GM23338 (cell line): ENCODE data around the gene RPS13. TPM values are rescaled to one million over a fixed set of nuclear protein-coding genes. Genes with fewer than 3 reads are reported as not detected.
A peak's percentile ranks its signal among the peaks of the same experiment; 100 is the strongest.
"Not testable (repeated sequence)": the region's sequence is repeated elsewhere in the genome, so short reads cannot be mapped to it uniquely, and the experiment has no call there.

Source experiments
- ATAC-seq: fragments of 200-7000 bp; cut with Tn5 transposase; 3 replicates; pipeline ENCODE4 v1.9.1; 2020
- DNase-seq: peaks from one replicate; pipeline ENCODE4 v3.0.0-alpha.2; 2015; ENCODE audit warnings: low spot score
- H2AFZ ChIP-seq: fragments of 200-600 bp; sonication (generic); 2 replicates; pipeline ENCODE4 v1.8.0; 2016; ENCODE audit warnings: antibody characterized with exemption, mild to moderate bottlenecking, moderate library complexity
- H3F3A ChIP-seq: fragments of 200-600 bp; sonication (generic); replicated peaks from 2 replicates; pipeline ENCODE4 v1.8.0; 2017; ENCODE audit warnings: antibody characterized with exemption, mixed run types, low read depth
- H3K27ac ChIP-seq: fragments of 200-600 bp; sonication (generic); 2 replicates; pipeline ENCODE4 v1.6.1; 2016; ENCODE audit warnings: low read depth
- H3K27me3 ChIP-seq: fragments of 200-600 bp; sonication (generic); 2 replicates; pipeline ENCODE4 v1.8.0; 2016; ENCODE audit warnings: mild to moderate bottlenecking, mixed run types, moderate library complexity; ENCODE audit not compliant: insufficient read depth
- H3K36me3 ChIP-seq: fragments of 200-600 bp; sonication (generic); 2 replicates; pipeline ENCODE4 v1.8.0; 2016; ENCODE audit warnings: mild to moderate bottlenecking; ENCODE audit not compliant: insufficient read depth
- H3K4me1 ChIP-seq: fragments of 200-600 bp; sonication (generic); 2 replicates; pipeline ENCODE4 v1.8.0; 2016; ENCODE audit warnings: mild to moderate bottlenecking, moderate library complexity; ENCODE audit not compliant: insufficient read depth
- H3K4me2 ChIP-seq: fragments of 200-600 bp; sonication (generic); 2 replicates; pipeline ENCODE4 v1.7.1; 2017; ENCODE audit warnings: mixed run types
- H3K4me3 ChIP-seq: fragments of 200-600 bp; sonication (generic); 2 replicates; pipeline ENCODE4 v1.6.1; 2016; ENCODE audit warnings: mixed run types
- H3K79me2 ChIP-seq: fragments of 200-600 bp; sonication (generic); replicated peaks from 2 replicates; pipeline ENCODE4 v1.8.0; 2017; ENCODE audit warnings: mild to moderate bottlenecking; ENCODE audit not compliant: insufficient read depth
- H3K9me2 ChIP-seq: fragments of 200-600 bp; sonication (generic); 2 replicates; pipeline ENCODE4 v1.8.0; 2017; ENCODE audit not compliant: insufficient read depth
- H4K20me1 ChIP-seq: fragments of 200-600 bp; sonication (generic); replicated peaks from 2 replicates; pipeline ENCODE4 v1.8.0; 2017; ENCODE audit warnings: mild to moderate bottlenecking; ENCODE audit not compliant: insufficient read depth
- H3K27ac Mint-ChIP-seq: 2 replicates; pipeline ENCODE4 v1.8.0; 2020; ENCODE audit warnings: inconsistent platforms, mild to moderate bottlenecking, moderate library complexity, mixed read lengths
- H3K27me3 Mint-ChIP-seq: 3 replicates; pipeline ENCODE4 v1.8.0; 2022; ENCODE audit warnings: low read depth, mild to moderate bottlenecking, moderate library complexity, mixed read lengths, inconsistent platforms; ENCODE audit not compliant: insufficient read depth, poor library complexity
- H3K36me3 Mint-ChIP-seq: 3 replicates; pipeline ENCODE4 v1.8.0; 2021; ENCODE audit warnings: low read depth, mild to moderate bottlenecking, inconsistent platforms, moderate library complexity, mixed read lengths
- H3K4me1 Mint-ChIP-seq: 3 replicates; pipeline ENCODE4 v1.8.0; 2020; ENCODE audit warnings: mild to moderate bottlenecking, inconsistent platforms, mixed read lengths
- H3K4me3 Mint-ChIP-seq: 3 replicates; pipeline ENCODE4 v1.8.0; 2021; ENCODE audit warnings: moderate library complexity, mild to moderate bottlenecking, inconsistent platforms, mixed read lengths
- H3K9me3 Mint-ChIP-seq: 3 replicates; pipeline ENCODE4 v1.8.0; 2020; ENCODE audit warnings: moderate library complexity, mild to moderate bottlenecking, inconsistent platforms, mixed read lengths
- CREB1 ChIP-seq: fragments of 250-450 bp; sonication (Bioruptor Pico); IDR thresholded peaks from 2 replicates; pipeline ENCODE4 v1.5.0; 2020; ENCODE audit warnings: low read depth, mild to moderate bottlenecking, moderate library complexity
- JUNB ChIP-seq: IDR thresholded peaks from one replicate; pipeline ENCODE4 v1.6.1; 2016; ENCODE audit warnings: antibody characterized with exemption; ENCODE audit not compliant: unreplicated experiment
- NANOG ChIP-seq: IDR thresholded peaks from 2 replicates; pipeline ENCODE4 v1.6.1; 2016; ENCODE audit warnings: antibody characterized with exemption, borderline replicate concordance
- POLR2AphosphoS5 ChIP-seq: IDR thresholded peaks from 2 replicates; pipeline ENCODE4 v1.6.1; 2016; ENCODE audit warnings: antibody characterized with exemption, low read depth
- ZNF114 ChIP-seq: fragments of 250-450 bp; sonication (Bioruptor Pico); IDR thresholded peaks from 2 replicates; pipeline ENCODE4 v1.5.0; 2020; ENCODE audit warnings: mild to moderate bottlenecking, moderate library complexity
- ZNF331 ChIP-seq: fragments of 250-450 bp; sonication (Bioruptor Pico); IDR thresholded peaks from 2 replicates; pipeline ENCODE4 v1.5.0; 2020; ENCODE audit warnings: low read depth, mild to moderate bottlenecking, moderate library complexity
- polyA plus RNA-seq: library from polyadenylated mRNA; unstranded; fragments of >200 nt; fragmentation: Nextera tagmentation; extraction: Ambion mirVana; gene quantifications from 2 replicates; pipeline ENCODE4 v1.2.1, GENCODE V29; 2016
- total RNA-seq: library from RNA; depleted of rRNA; stranded (reverse); fragments of >200 nt; shearing (Covaris generic); gene quantifications from 2 replicates; pipeline ENCODE4 v1.2.3, GENCODE V29; 2014
- TF ChIP-seq, protein P1 (sequence below), 2 experiments: fragments of 200-600 bp in 1 of 2; sonication (generic) in 1 of 2; conservative IDR thresholded peaks; 2 replicates each; pipeline versions ENCODE4 v1.5.1 to v1.6.1; 2016 to 2017; ENCODE audit warnings: antibody characterized with exemption in 2 of 2, low read depth in 2 of 2, mild to moderate bottlenecking in 2 of 2, moderate library complexity in 1 of 2
- TF ChIP-seq, protein P2 (sequence below): IDR thresholded peaks from one replicate; pipeline ENCODE4 v1.6.1; 2018; ENCODE audit warnings: antibody characterized with exemption; ENCODE audit not compliant: unreplicated experiment

RPS13 gene
- total and polyA plus RNA-seq, 2 experiments from 2014 or later: 1,211 to 1,717 TPM

DNA sequence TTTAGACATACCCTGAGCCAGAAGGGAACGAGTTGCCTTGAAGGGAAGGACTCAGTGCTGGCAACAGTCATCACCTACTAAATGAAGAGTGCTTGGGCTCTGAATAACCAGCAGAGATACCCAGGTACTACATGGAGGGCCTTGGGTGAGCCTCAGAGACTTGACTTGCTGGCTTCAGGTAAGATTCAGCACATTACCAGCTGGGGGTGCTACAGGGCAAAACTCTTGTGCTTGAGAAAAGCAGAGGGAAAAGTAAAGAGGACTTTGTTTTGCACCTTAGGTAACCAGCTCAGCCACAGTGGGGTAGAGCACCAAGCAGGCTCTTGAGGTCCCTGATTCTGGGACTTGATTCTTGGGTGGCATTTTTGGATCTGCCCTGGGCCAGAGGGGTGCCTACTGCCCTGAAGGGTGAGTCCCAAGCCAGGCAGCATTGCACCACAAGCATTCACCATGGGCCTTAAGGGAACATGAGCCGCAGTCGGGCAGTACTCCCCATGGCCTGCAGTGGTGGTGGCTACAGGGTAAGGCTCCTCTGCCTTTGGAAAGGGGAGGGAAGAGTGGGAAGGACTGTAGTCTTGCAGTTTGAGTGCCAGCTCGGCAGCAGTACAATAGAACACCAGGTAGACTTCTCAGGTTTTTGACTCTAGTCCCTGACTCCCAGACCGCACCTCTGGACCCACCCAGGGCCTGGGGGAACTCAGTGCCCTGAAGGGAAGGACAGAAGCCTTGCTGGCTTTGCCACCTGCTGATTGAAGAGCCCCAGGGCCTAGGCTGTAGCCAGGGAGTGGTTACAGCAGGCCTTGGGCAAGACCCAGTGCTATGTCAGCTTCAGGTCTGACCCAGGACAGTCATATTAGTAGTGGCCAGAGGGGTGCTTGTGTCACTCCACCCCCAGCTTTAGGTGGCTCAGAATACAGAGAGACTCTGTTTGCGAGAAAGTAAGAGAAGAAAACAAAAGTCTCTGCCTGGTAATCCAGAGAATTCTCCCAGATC lies 40.5 kb downstream of the RPS13 start:
- Histone ChIP-seq H3K4me1 (no peaks in the 10 kb centered on the region), H3F3A (no peaks in the 10 kb centered on the region), H3K79me2 (no peaks in the 10 kb centered on the region), H3K27me3 (no peaks in the 10 kb centered on the region), H3K9me2 (no peaks in the 10 kb centered on the region), H3K4me2 (no peak overlapping the region), H2AFZ (no peak overlapping the region), H3K36me3 (peaks cover 7% of the 10 kb centered on the region; the same call in 1 of the 2 replicates), H3K4me3 (no peak overlapping the region), H4K20me1 (no peaks in the 10 kb centered on the region), H3K27ac (no peak overlapping the region)
- ATAC-seq (peak; percentile 99), DNase-seq (peak; percentile 76)
- Mint-ChIP-seq H3K27ac (no peak overlapping the region), H3K4me3 (no peak overlapping the region), H3K9me3 (peaks cover 29% of the 10 kb centered on the region), H3K27me3 (peaks cover 8% of the 10 kb centered on the region), H3K4me1 (no peaks in the 10 kb centered on the region), H3K36me3 (peaks cover 16% of the 10 kb centered on the region)
- TF ChIP-seq, protein P1, sequence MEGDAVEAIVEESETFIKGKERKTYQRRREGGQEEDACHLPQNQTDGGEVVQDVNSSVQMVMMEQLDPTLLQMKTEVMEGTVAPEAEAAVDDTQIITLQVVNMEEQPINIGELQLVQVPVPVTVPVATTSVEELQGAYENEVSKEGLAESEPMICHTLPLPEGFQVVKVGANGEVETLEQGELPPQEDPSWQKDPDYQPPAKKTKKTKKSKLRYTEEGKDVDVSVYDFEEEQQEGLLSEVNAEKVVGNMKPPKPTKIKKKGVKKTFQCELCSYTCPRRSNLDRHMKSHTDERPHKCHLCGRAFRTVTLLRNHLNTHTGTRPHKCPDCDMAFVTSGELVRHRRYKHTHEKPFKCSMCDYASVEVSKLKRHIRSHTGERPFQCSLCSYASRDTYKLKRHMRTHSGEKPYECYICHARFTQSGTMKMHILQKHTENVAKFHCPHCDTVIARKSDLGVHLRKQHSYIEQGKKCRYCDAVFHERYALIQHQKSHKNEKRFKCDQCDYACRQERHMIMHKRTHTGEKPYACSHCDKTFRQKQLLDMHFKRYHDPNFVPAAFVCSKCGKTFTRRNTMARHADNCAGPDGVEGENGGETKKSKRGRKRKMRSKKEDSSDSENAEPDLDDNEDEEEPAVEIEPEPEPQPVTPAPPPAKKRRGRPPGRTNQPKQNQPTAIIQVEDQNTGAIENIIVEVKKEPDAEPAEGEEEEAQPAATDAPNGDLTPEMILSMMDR (conservative IDR thresholded peaks at IDR 0.05; ENCODE audit: low read depth in 2 of 2): peak; percentile 63 to 72
- TF ChIP-seq ZNF331 (CRISPR knock-in tag): no peak

DNA sequence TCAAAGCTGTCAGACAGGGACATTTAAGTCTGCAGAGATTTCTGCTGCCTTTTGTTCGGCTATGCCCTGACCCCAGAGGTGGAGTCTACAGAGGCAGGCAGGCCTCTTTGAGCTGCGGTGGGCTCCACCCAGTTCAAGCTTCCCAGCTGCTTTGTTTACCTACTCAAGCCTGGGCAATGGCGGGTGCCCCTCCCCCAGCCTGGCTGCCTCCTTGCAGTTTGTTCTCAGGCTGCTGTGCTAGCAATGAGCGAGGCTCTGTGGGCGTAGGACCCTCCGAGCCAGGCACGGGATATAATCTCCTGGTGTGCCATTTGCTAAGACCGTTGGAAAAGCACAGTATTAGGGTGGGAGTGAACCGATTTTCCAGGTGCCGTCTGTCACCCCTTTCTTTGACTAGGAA lies 43.4 kb downstream of the RPS13 start:
- H3K4me3 ChIP-seq, H3K27me3 ChIP-seq, H3K27me3 Mint-ChIP-seq, H3K4me1 ChIP-seq, H3K27ac ChIP-seq, H4K20me1 ChIP-seq, H3K27ac Mint-ChIP-seq, H3K79me2 ChIP-seq, H3K4me2 ChIP-seq, DNase-seq, H3K36me3 ChIP-seq, H3K4me1 Mint-ChIP-seq, H3K4me3 Mint-ChIP-seq, ATAC-seq, H2AFZ ChIP-seq, H3F3A ChIP-seq, H3K9me2 ChIP-seq: not testable (repeated sequence)
- Mint-ChIP-seq H3K9me3 (peaks cover 32% of the 10 kb centered on the region), H3K36me3 (peaks cover 16% of the 10 kb centered on the region)

DNA sequence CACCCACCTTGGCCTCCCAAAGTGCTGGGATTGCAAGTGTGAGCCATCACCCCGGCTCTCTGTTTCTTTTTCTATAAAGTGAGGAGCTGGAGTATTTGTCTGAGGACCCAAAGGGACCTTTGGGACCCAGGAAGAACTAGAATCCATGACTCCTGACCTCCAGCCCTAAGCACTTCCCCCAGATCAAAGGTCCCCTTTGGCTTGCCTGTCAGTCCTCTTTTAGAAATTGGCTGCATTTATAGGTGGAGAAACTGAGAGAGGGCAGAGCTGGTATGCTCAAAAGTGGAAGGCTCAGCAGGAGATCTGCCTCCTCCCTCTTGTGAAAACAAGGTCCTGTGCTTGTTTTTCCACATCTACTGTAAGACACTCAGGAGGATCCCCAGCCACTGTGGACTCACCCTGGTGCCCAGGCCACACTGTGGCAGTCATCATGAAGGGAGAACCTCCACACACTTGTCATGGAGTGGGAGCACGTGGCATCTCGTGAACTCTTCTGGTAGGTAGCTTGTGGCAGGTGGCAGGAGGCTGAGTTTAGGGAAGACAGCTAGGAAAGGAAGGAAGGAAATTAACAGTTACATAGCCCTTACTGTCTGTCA lies 50.9 kb downstream of the RPS13 start:
- Mint-ChIP-seq H3K27me3 (peaks cover 8% of the 10 kb centered on the region), H3K9me3 (peaks cover 4% of the 10 kb centered on the region; the same call in 1 of the 3 replicates), H3K4me3 (no peak overlapping the region), H3K36me3 (peaks cover 2% of the 10 kb centered on the region; the same call in 1 of the 3 replicates), H3K27ac (0 out of 2 replicates have a peak overlapping the region, but pooled peaks have one; percentile 26), H3K4me1 (0 out of 3 replicates have a peak, but pooled peaks cover 3% of the 10 kb centered on the region)
- H3K27me3 ChIP-seq: no peaks in the 10 kb centered on the region
- H3K4me1 ChIP-seq: no peaks in the 10 kb centered on the region
- no peak overlapping the region for H3K4me3 ChIP-seq
- H3K9me2 ChIP-seq: no peaks in the 10 kb centered on the region
- no peak overlapping the region for H3K4me2 ChIP-seq
- no peaks in the 10 kb centered on the region for H3K79me2 ChIP-seq
- TF ChIP-seq, protein P2, sequence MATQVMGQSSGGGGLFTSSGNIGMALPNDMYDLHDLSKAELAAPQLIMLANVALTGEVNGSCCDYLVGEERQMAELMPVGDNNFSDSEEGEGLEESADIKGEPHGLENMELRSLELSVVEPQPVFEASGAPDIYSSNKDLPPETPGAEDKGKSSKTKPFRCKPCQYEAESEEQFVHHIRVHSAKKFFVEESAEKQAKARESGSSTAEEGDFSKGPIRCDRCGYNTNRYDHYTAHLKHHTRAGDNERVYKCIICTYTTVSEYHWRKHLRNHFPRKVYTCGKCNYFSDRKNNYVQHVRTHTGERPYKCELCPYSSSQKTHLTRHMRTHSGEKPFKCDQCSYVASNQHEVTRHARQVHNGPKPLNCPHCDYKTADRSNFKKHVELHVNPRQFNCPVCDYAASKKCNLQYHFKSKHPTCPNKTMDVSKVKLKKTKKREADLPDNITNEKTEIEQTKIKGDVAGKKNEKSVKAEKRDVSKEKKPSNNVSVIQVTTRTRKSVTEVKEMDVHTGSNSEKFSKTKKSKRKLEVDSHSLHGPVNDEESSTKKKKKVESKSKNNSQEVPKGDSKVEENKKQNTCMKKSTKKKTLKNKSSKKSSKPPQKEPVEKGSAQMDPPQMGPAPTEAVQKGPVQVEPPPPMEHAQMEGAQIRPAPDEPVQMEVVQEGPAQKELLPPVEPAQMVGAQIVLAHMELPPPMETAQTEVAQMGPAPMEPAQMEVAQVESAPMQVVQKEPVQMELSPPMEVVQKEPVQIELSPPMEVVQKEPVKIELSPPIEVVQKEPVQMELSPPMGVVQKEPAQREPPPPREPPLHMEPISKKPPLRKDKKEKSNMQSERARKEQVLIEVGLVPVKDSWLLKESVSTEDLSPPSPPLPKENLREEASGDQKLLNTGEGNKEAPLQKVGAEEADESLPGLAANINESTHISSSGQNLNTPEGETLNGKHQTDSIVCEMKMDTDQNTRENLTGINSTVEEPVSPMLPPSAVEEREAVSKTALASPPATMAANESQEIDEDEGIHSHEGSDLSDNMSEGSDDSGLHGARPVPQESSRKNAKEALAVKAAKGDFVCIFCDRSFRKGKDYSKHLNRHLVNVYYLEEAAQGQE: no peak
- TF ChIP-seq JUNB: no peak
- no peak for TF ChIP-seq ZNF331 (CRISPR knock-in tag)
- no peak for TF ChIP-seq CREB1
- no peak for TF ChIP-seq ZNF114
- no peak for TF ChIP-seq NANOG
- no peak for TF ChIP-seq POLR2AphosphoS5
- TF ChIP-seq, protein P1 (conservative IDR thresholded peaks at IDR 0.05; ENCODE audit: low read depth in 2 of 2): no peak
- H2AFZ ChIP-seq: no peak overlapping the region
- DNase-seq (no peak), ATAC-seq (no peak)
- no peaks in the 10 kb centered on the region for H3F3A ChIP-seq
- no peaks in the 10 kb centered on the region for H3K36me3 ChIP-seq
- no peak overlapping the region for H3K27ac ChIP-seq
- H4K20me1 ChIP-seq: no peaks in the 10 kb centered on the region
